MM.1S (cell line): Measurements from ENCODE around the gene LIF.

Experiments
- DNase-seq: peaks from one replicate; pipeline ENCODE4 v3.0.0-alpha.2; 2015
- H2AFZ ChIP-seq: fragments of 300-600 bp; sonication (generic); 2 replicates; pipeline ENCODE4 v1.6.0; 2016; ENCODE audit warnings: antibody characterized with exemption, low read length
- H3F3A ChIP-seq: fragments of 300-600 bp; sonication (generic); 2 replicates; pipeline ENCODE4 v1.6.1; 2016; ENCODE audit warnings: mild to moderate bottlenecking, antibody characterized with exemption, low read length, moderate library complexity, mixed read lengths; ENCODE audit not compliant: insufficient read depth
- H3K27ac ChIP-seq: fragments of 300-600 bp; sonication (generic); 2 replicates; pipeline ENCODE4 v1.5.1; 2016; ENCODE audit warnings: mild to moderate bottlenecking, low read length
- H3K27me3 ChIP-seq: fragments of 300-600 bp; sonication (generic); replicated peaks from 2 replicates; pipeline ENCODE4 v1.6.0; 2016; ENCODE audit warnings: low read length; ENCODE audit not compliant: insufficient read depth
- H3K36me3 ChIP-seq: fragments of 300-600 bp; sonication (generic); replicated peaks from 2 replicates; pipeline ENCODE4 v1.6.1; 2016; ENCODE audit warnings: mild to moderate bottlenecking, low read length, mixed read lengths; ENCODE audit not compliant: insufficient read depth
- H3K4me1 ChIP-seq: fragments of 300-600 bp; sonication (generic); 2 replicates; pipeline ENCODE4 v1.6.1; 2016; ENCODE audit warnings: low read length, mixed read lengths
- H3K4me2 ChIP-seq: fragments of 300-600 bp; sonication (generic); 2 replicates; pipeline ENCODE4 v1.6.0; 2016; ENCODE audit warnings: low read depth, low read length
- H3K4me3 ChIP-seq: fragments of 300-600 bp; sonication (generic); 2 replicates; pipeline ENCODE4 v1.5.1; 2016; ENCODE audit warnings: low read length, mixed read lengths
- H3K79me2 ChIP-seq: fragments of 300-600 bp; sonication (generic); 2 replicates; pipeline ENCODE4 v1.6.1; 2016; ENCODE audit warnings: mixed run types, low read length, mixed read lengths
- H3K9ac ChIP-seq: fragments of 300-600 bp; sonication (generic); 2 replicates; pipeline ENCODE4 v1.6.1; 2016; ENCODE audit warnings: low read length, mixed read lengths
- H3K9me2 ChIP-seq: fragments of 300-600 bp; sonication (generic); replicated peaks from 2 replicates; pipeline ENCODE4 v1.6.1; 2016; ENCODE audit warnings: mild to moderate bottlenecking, low read length, mixed read lengths; ENCODE audit not compliant: insufficient read depth
- H3K9me3 ChIP-seq: fragments of 300-600 bp; sonication (generic); replicated peaks from 2 replicates; pipeline ENCODE4 v1.6.1; 2016; ENCODE audit warnings: mild to moderate bottlenecking, low read length, mixed read lengths; ENCODE audit not compliant: insufficient read depth
- H4K20me1 ChIP-seq: fragments of 300-600 bp; sonication (generic); 2 replicates; pipeline ENCODE4 v1.6.1; 2016; ENCODE audit warnings: mild to moderate bottlenecking, low read length, moderate library complexity, mixed read lengths; ENCODE audit not compliant: insufficient read depth
- CTCF ChIP-seq: fragments of 300-600 bp; sonication (generic); IDR thresholded peaks from 2 replicates; pipeline ENCODE4 v1.5.1; 2016; ENCODE audit warnings: antibody characterized with exemption, low read length, mixed read lengths
- EZH2 ChIP-seq: fragments of 300-600 bp; sonication (generic); optimal IDR thresholded peaks from 2 replicates; pipeline ENCODE3; 2017; ENCODE audit warnings: low read depth, mild to moderate bottlenecking, antibody characterized with exemption, low read length, mixed read lengths
- EZH2phosphoT487 ChIP-seq: fragments of 300-600 bp; sonication (generic); IDR thresholded peaks from 2 replicates; pipeline ENCODE4 v1.6.1; 2018; ENCODE audit warnings: antibody characterized with exemption, low read length

The LIF gene

GRCh38 chr22:30289980-30290313 lies 43.4 kb upstream of the LIF start:
- no peak for TF ChIP-seq EZH2phosphoT487
- no peak for TF ChIP-seq EZH2
- no peak for TF ChIP-seq CTCF
- H3K9ac ChIP-seq, result no peak overlapping the region

DNA sequence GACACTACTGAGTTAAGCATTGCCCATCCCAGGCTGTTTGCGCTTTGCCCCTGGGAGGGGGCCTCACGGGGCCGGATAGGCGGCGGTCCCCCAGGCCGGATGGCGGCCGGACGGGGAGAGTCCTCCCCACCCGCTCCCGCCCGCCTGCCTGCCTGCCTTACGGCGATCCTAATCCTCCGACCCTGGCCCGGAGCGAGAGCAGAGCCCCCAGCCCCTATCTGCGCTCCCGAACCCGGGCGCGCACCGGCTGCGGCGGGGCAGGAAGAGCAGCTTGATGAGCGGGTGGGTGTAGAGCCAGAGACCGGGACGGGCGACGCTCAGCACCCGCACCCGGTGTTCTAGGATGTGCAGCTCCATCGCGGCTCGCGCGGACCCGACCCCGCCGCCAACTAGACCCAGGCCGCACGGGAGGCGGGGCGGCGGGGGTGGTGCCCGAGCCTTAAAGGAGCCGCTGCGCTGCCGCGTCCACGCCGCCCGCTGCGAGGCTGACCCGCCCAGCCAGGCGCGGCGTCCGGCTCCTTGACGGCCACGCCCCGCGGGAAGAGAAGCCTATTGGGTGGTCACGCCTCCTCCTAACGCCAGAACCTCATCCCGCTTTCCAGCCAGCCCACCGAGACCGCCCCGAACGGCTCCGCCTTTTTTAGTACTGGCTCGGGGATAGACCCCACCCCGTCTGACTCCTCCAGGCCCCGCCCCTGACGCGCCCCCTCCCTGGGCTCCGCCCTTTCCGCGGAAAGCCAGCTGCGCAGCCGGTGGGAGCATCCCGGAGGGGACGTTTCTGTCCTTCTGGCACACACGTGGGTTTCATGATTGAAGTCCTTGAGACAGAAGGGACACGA lies 42.8 kb upstream of the LIF start, which contains the start of gene CASTOR1:
TSS of gene CASTOR1 (minus strand) at position 365 of the 839 bp plus-strand sequence. CDS start at position 357, 8 bp downstream.
- Histone ChIP-seq H3K4me1 (peaks cover 17% of the 10 kb centered on the region; the same call in 1 of the 2 replicates), H2AFZ (peak within 1 kb of the TSS; percentile 86), H3K9ac (peak within 1 kb of the TSS; percentile 50; the same call in 1 of the 2 replicates), H3K36me3 (no peaks in the 10 kb centered on the region), H3K9me2 (no peaks in the 10 kb centered on the region), H3K27ac (peak within 1 kb of the TSS; percentile 9; the same call in 1 of the 2 replicates), H3K4me2 (peak within 1 kb of the TSS; percentile 90), H3K4me3 (peak within 1 kb of the TSS; percentile 84), H3K79me2 (no peaks in the 10 kb centered on the region), H3K27me3 (no peaks in the 10 kb centered on the region), H3K9me3 (no peaks in the 10 kb centered on the region), H3F3A (peaks cover 20% of the 10 kb centered on the region), H4K20me1 (no peaks in the 10 kb centered on the region)
- DNase-seq, result peak; percentile 92
- no peak for TF ChIP-seq EZH2phosphoT487
- no peak for TF ChIP-seq EZH2
- TF ChIP-seq CTCF, result no peak

More at GRCh38 chr22:30289980-30290313, 43.4 kb upstream of the LIF start:
- no peak for DNase-seq
- Histone ChIP-seq H3K27ac (peak overlapping the region; percentile 9; the same call in 1 of the 2 replicates), H3K4me3 (peak overlapping the region; percentile 84), H2AFZ (peak overlapping the region; percentile 86), H3K27me3 (no peaks in the 10 kb centered on the region), H3K9me3 (no peaks in the 10 kb centered on the region), H4K20me1 (no peaks in the 10 kb centered on the region), H3K4me1 (peaks cover 17% of the 10 kb centered on the region; the same call in 1 of the 2 replicates), H3F3A (peaks cover 20% of the 10 kb centered on the region), H3K4me2 (peak overlapping the region; percentile 90; the same call in 1 of the 2 replicates), H3K79me2 (no peaks in the 10 kb centered on the region), H3K36me3 (no peaks in the 10 kb centered on the region), H3K9me2 (no peaks in the 10 kb centered on the region)

DNA sequence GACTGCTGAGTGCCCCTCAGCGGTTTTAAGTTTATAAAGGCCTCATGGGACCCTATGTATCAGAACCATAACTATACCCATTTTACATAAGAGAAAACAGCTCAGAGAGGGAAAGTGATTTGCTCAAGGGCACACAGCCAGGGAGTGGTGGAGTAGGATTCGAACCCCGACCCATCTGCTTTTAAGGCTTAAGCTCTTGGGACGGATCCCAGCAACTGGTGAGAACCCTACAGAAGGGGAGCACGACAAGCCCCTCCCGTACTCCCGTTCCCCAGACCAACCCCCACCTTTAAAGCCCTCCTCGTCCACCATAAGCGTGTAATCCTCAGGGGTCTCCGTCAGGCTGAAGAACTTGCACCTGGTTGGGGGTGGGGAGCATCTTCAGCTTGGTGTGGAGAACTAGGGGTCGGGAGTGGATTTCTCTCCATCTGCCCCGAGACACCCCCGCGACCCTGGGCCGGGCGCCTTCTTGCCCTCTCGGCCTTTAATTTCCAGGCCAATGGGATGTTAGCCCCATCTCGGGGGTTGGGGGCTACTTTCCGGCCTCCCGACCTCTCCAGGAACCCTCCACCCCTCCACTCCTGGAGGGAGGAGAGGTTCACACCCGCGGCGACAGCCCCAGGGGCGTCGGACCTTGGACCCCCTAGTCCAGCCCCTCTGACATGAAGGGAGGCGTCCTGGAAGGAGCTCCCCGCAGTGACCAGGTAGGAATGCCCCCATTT lies 42.0 kb upstream of the LIF start:
- no peaks in the 10 kb centered on the region for H3K79me2 ChIP-seq
- H4K20me1 ChIP-seq, result no peaks in the 10 kb centered on the region
- peak overlapping the region; percentile 50; the same call in 1 of the 2 replicates for H3K9ac ChIP-seq
- no peaks in the 10 kb centered on the region for H3K27me3 ChIP-seq
- DNase-seq, result no peak
- peak overlapping the region; percentile 86 for H2AFZ ChIP-seq
- peaks cover 17% of the 10 kb centered on the region; the same call in 1 of the 2 replicates for H3K4me1 ChIP-seq
- H3K9me3 ChIP-seq, result no peaks in the 10 kb centered on the region
- H3K4me2 ChIP-seq, result peak overlapping the region; percentile 90
- no peak overlapping the region for H3K27ac ChIP-seq
- no peak for TF ChIP-seq EZH2
- no peak for TF ChIP-seq CTCF
- TF ChIP-seq EZH2phosphoT487, result no peak
- peak overlapping the region; percentile 84 for H3K4me3 ChIP-seq
- H3F3A ChIP-seq, result peaks cover 20% of the 10 kb centered on the region
- no peaks in the 10 kb centered on the region for H3K36me3 ChIP-seq
- no peaks in the 10 kb centered on the region for H3K9me2 ChIP-seq
